ENCODE measurements around the gene JAG2. TPM values are rescaled to one million over a fixed set of nuclear protein-coding genes. Genes with fewer than 3 reads are reported as not detected.
A peak's percentile ranks its signal among the peaks of the same experiment; 100 is the strongest.

The JAG2 gene
- total RNA-seq, 4 donors from 2014 or later, result 47.4 to 75.4 (median 67.2) TPM

DNA sequence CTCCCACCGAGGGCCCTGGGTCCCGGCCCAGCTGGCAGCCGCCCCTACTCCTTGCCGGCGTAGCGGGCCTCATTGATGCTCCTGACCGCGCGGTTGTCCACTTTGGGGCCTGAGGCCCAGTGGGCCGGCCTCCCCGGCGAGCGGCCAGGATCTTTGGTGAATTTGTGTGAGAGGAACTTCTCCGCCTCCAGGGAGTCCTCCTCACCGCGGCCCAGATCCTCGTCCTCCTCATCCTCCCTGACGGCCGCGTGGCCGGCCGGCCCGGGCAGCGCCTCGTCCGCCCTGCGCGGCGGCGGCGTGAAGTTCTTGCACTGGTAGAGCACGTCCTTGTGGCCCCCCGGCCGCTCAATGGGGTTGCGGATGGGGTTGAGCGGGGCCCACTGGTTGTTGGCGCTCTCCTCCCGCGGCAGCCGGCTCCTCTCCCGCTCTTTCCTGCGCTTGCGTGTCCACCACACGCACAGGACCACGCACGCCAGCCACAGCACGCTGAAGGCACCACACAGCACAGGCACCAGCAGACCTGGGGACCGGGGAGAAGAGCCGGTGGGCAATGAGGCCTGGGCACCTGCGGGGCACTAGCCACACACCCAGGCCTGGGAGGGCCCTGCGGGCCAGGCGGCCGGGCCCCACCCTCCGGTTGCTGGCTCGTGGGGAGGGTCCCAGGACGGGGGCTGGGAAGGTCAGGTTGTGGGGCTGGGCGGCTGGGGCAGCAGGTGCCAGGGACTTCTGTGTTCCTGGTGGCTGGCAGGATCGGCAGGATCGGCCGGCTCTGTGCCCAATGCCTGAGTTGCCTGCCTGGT, 25.7 kb downstream of the JAG2 start:
- TF ChIP-seq POLR2A (IDR thresholded peaks at IDR 0.05) (no peak), POLR2AphosphoS5 (IDR thresholded peaks at IDR 0.05) (no peak), EP300 (IDR thresholded peaks at IDR 0.05) (no peak)
- TF ChIP-seq, protein P1, sequence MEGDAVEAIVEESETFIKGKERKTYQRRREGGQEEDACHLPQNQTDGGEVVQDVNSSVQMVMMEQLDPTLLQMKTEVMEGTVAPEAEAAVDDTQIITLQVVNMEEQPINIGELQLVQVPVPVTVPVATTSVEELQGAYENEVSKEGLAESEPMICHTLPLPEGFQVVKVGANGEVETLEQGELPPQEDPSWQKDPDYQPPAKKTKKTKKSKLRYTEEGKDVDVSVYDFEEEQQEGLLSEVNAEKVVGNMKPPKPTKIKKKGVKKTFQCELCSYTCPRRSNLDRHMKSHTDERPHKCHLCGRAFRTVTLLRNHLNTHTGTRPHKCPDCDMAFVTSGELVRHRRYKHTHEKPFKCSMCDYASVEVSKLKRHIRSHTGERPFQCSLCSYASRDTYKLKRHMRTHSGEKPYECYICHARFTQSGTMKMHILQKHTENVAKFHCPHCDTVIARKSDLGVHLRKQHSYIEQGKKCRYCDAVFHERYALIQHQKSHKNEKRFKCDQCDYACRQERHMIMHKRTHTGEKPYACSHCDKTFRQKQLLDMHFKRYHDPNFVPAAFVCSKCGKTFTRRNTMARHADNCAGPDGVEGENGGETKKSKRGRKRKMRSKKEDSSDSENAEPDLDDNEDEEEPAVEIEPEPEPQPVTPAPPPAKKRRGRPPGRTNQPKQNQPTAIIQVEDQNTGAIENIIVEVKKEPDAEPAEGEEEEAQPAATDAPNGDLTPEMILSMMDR (IDR thresholded peaks at IDR 0.05), result no peak
- peaks cover 51% of the 10 kb centered on the region for H3K36me3 ChIP-seq
- no peaks in the 10 kb centered on the region for H3K9me3 ChIP-seq
- no peaks in the 10 kb centered on the region for H3K27me3 ChIP-seq
- 96% methylated on average over 58 of the region's 60 CpGs for WGBS
- H3K4me1 ChIP-seq, result no peaks in the 10 kb centered on the region
- DNase-seq (ENCODE audit: low spot score in 2 of 2), result peak; percentile 55 to 78
- no peak overlapping the region for H3K27ac ChIP-seq
- no peak overlapping the region for H3K4me3 ChIP-seq

DNA sequence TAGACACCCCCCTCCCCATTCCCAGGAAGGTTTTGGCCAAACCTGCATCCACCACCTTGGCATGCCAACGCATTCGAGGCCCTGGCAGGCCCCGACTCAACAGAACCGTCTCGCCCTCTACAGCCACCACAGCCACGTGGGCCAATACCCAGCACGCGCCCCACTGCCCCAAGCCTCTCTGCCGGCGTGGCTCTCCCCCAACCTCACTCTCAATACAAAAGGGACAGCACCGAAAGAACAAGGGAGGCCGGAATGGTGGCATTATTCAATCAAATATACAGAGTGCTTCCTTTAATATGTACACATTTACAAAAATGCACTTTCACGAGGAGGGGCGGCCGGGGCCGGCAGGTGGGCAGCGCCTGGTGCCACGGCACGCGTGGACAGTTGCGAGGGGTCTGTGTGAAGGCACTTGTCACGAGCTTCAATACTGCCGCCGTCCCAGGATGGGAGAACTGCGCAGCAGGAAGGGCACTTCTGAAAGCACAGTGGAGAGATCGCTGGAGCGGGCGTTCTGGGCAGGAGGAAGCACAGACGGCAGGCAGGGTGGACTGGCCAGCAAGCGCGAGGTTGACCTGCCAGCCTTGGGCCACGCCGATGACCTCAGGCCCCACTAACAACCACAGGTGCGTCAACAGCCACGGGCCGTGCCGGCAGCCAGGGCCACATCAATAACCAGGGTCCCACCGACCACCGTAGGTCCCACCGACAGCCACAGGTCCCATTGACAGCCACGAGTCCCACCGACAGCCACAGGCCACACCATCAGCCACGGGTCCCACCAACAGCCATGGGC, 26.9 kb downstream of the JAG2 start:
- Histone ChIP-seq H3K4me1 (no peaks in the 10 kb centered on the region), H3K27ac (no peak overlapping the region), H3K9me3 (no peaks in the 10 kb centered on the region), H3K27me3 (no peaks in the 10 kb centered on the region), H3K4me3 (no peak overlapping the region), H3K36me3 (peaks cover 39% of the 10 kb centered on the region)
- WGBS, result 93% methylated on average over 36 of the region's 43 CpGs
- DNase-seq (ENCODE audit: low spot score in 2 of 2), result peak; percentile 56 to 76
- TF ChIP-seq POLR2AphosphoS5 (IDR thresholded peaks at IDR 0.05), result no peak
- TF ChIP-seq, protein P1 (IDR thresholded peaks at IDR 0.05), result no peak

DNA sequence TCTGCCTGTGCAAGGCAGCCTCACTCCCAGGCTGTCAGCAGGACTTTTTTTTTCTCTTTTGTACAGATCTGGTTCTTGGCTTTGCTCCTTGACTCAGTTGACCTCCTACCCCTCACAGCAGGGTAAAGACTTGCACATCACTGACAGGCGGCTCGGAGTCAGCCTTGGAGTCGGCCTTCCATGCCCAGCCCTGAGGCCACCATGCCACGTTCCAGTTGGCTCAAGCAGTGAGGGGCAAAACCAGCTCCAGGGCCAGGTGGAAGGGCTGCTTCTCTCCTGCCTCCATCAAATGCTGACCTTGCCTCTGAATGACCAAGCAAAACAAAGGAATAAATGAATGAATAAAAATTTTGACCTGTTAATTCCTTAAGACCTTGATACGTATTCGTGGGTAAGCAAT, 27.6 kb downstream of the JAG2 start:
- H3K36me3 ChIP-seq, result peaks cover 32% of the 10 kb centered on the region
- WGBS, result 85% methylated on average over 6 of the region's 6 CpGs
- H3K4me1 ChIP-seq, result no peaks in the 10 kb centered on the region
- DNase-seq (ENCODE audit: low spot score in 2 of 2), result peak in 1 of 2 donors; percentile 24
- H3K27me3 ChIP-seq, result no peaks in the 10 kb centered on the region
- TF ChIP-seq EP300 (IDR thresholded peaks at IDR 0.05) (no peak), POLR2AphosphoS5 (IDR thresholded peaks at IDR 0.05) (no peak), POLR2A (IDR thresholded peaks at IDR 0.05) (no peak)
- TF ChIP-seq, protein P1 (IDR thresholded peaks at IDR 0.05), result no peak
- H3K9me3 ChIP-seq, result no peaks in the 10 kb centered on the region
- no peak overlapping the region for H3K4me3 ChIP-seq
- no peak overlapping the region for H3K27ac ChIP-seq

DNA sequence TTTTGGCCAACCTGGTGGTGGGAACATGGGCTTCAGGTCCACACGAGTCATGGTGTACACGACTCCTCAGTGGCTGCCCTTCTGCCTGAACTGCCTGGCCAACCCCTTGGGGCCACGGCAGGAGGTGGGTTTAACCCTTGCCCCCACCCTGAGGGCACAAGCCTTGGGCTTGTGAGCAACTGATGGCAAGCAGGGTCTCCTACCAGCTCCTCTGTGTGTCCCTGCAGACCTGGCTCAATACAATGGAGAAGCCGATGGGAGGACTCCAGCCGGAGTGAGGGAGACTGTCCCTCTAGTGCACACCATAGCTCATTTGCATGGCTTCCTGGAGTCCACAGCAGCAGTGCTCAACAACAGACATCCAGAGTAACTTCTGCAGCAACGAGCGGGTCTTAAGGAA, 28.0 kb downstream of the JAG2 start:
- 94% methylated on average over 7 of the region's 7 CpGs for WGBS
- no peak overlapping the region for H3K4me3 ChIP-seq
- TF ChIP-seq, protein P1 (IDR thresholded peaks at IDR 0.05), result no peak
- no peak for TF ChIP-seq POLR2AphosphoS5 (IDR thresholded peaks at IDR 0.05)
- H3K4me1 ChIP-seq, result no peaks in the 10 kb centered on the region
- H3K36me3 ChIP-seq, result peaks cover 28% of the 10 kb centered on the region
- H3K27ac ChIP-seq, result no peak overlapping the region
- no peaks in the 10 kb centered on the region for H3K9me3 ChIP-seq
- DNase-seq (ENCODE audit: low spot score in 2 of 2), result peak; percentile 39 to 45
- no peaks in the 10 kb centered on the region for H3K27me3 ChIP-seq

DNA sequence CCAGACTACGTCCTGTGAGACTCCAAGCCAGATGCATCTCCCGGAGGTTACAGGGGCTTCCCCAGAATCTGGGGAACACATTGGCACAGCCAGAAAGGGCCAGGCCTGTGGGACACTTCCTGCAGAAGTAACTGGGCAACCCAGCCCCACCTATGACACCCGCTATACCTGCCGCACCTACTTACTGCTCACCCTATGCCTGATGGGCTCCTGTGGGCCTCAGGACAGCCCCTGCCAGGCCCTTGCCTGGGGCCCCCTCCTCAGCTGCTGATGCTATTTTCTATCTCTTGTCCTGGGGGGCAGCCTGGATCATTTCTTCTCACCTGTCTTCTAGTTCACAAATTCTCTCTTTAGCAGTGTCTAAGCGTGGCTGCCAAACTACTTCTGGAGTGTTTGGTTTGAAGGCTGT, 28.7 kb downstream of the JAG2 start:
- 95% methylated on average over 3 of the region's 5 CpGs for WGBS
- TF ChIP-seq, protein P1 (IDR thresholded peaks at IDR 0.05), result no peak
- TF ChIP-seq EP300 (IDR thresholded peaks at IDR 0.05), result no peak
- no peak for TF ChIP-seq POLR2AphosphoS5 (IDR thresholded peaks at IDR 0.05)
- TF ChIP-seq POLR2A (IDR thresholded peaks at IDR 0.05), result no peak
- no peaks in the 10 kb centered on the region for H3K4me1 ChIP-seq

More for the DNA sequence above, 28.7 kb downstream of the JAG2 start:
- H3K27ac ChIP-seq, result no peak overlapping the region
- no peak overlapping the region for H3K4me3 ChIP-seq
- no peaks in the 10 kb centered on the region for H3K9me3 ChIP-seq
- peaks cover 20% of the 10 kb centered on the region for H3K36me3 ChIP-seq
- no peaks in the 10 kb centered on the region for H3K27me3 ChIP-seq
- DNase-seq (ENCODE audit: low spot score in 2 of 2), result peak in 1 of 2 donors; percentile 34

Measured in suprapubic skin (tissue), 4 donors.